ENCODE data around the gene SLC35A3. TPM values are rescaled to one million over a fixed set of nuclear protein-coding genes. Genes with fewer than 3 reads are reported as not detected.

Gene SLC35A3
- total and polyA plus RNA-seq, 9 of the 15 experiments (the other 6 are each of a cell fraction or from before 2014, with no cell fraction given), result 3.5 to 21.7 (median 13.2) TPM

- TF ChIP-seq, protein P1, sequence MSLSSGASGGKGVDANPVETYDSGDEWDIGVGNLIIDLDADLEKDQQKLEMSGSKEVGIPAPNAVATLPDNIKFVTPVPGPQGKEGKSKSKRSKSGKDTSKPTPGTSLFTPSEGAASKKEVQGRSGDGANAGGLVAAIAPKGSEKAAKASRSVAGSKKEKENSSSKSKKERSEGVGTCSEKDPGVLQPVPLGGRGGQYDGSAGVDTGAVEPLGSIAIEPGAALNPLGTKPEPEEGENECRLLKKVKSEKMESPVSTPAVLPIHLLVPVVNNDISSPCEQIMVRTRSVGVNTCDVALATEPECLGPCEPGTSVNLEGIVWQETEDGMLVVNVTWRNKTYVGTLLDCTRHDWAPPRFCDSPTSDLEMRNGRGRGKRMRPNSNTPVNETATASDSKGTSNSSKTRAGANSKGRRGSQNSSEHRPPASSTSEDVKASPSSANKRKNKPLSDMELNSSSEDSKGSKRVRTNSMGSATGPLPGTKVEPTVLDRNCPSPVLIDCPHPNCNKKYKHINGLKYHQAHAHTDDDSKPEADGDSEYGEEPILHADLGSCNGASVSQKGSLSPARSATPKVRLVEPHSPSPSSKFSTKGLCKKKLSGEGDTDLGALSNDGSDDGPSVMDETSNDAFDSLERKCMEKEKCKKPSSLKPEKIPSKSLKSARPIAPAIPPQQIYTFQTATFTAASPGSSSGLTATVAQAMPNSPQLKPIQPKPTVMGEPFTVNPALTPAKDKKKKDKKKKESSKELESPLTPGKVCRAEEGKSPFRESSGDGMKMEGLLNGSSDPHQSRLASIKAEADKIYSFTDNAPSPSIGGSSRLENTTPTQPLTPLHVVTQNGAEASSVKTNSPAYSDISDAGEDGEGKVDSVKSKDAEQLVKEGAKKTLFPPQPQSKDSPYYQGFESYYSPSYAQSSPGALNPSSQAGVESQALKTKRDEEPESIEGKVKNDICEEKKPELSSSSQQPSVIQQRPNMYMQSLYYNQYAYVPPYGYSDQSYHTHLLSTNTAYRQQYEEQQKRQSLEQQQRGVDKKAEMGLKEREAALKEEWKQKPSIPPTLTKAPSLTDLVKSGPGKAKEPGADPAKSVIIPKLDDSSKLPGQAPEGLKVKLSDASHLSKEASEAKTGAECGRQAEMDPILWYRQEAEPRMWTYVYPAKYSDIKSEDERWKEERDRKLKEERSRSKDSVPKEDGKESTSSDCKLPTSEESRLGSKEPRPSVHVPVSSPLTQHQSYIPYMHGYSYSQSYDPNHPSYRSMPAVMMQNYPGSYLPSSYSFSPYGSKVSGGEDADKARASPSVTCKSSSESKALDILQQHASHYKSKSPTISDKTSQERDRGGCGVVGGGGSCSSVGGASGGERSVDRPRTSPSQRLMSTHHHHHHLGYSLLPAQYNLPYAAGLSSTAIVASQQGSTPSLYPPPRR (CRISPR knock-in tag; IDR thresholded peaks at IDR 0.05; ENCODE audit: borderline replicate concordance), result no peak
- TF ChIP-seq ZNF445 (CRISPR knock-in tag; IDR thresholded peaks at IDR 0.05; ENCODE audit: low read depth) (no peak), POU5F1 (IDR thresholded peaks at IDR 0.05; ENCODE audit: borderline replicate concordance, low read depth, low read length, partially characterized antibody) (no peak), MXD1 (CRISPR knock-in tag; IDR thresholded peaks at IDR 0.05; ENCODE audit: borderline replicate concordance, poor library complexity, severe bottlenecking) (no peak), MTA3 (IDR thresholded peaks at IDR 0.05; ENCODE audit: borderline replicate concordance) (peak; percentile 89), PCBP2 (IDR thresholded peaks at IDR 0.05; ENCODE audit: low read depth, low read length, poor library complexity, severe bottlenecking) (no peak), ZNF77 (CRISPR knock-in tag; IDR thresholded peaks at IDR 0.05) (no peak), ARID2 (IDR thresholded peaks at IDR 0.05) (no peak), SREBF2 (CRISPR knock-in tag; IDR thresholded peaks at IDR 0.05) (no peak), EP400 (IDR thresholded peaks at IDR 0.05) (peak; percentile 58), TCFL5 (CRISPR knock-in tag; conservative IDR thresholded peaks at IDR 0.05) (no peak), STAG1 (CRISPR knock-in tag; IDR thresholded peaks at IDR 0.05; ENCODE audit: borderline replicate concordance) (no peak), ZEB2 (IDR thresholded peaks at IDR 0.05) (no peak), ZNF436 (CRISPR knock-in tag; IDR thresholded peaks at IDR 0.05) (no peak), SMAD4 (CRISPR knock-in tag; conservative IDR thresholded peaks at IDR 0.05) (no peak), ZNF431 (CRISPR knock-in tag; IDR thresholded peaks at IDR 0.05) (peak; percentile 55; the same call in 1 of the 2 replicates), SAFB (IDR thresholded peaks at IDR 0.05; ENCODE audit: borderline replicate concordance, low read depth, low read length) (peak; percentile 99), ZNF232 (CRISPR knock-in tag; IDR thresholded peaks at IDR 0.05) (no peak), ZNF3 (CRISPR knock-in tag; IDR thresholded peaks at IDR 0.05) (no peak)
- TF ChIP-seq, protein P2, sequence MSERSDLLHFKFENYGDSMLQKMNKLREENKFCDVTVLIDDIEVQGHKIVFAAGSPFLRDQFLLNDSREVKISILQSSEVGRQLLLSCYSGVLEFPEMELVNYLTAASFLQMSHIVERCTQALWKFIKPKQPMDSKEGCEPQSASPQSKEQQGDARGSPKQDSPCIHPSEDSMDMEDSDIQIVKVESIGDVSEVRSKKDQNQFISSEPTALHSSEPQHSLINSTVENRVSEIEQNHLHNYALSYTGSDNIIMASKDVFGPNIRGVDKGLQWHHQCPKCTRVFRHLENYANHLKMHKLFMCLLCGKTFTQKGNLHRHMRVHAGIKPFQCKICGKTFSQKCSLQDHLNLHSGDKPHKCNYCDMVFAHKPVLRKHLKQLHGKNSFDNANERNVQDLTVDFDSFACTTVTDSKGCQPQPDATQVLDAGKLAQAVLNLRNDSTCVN (CRISPR knock-in tag; IDR thresholded peaks at IDR 0.05), result no peak
- TF ChIP-seq, protein P3, sequence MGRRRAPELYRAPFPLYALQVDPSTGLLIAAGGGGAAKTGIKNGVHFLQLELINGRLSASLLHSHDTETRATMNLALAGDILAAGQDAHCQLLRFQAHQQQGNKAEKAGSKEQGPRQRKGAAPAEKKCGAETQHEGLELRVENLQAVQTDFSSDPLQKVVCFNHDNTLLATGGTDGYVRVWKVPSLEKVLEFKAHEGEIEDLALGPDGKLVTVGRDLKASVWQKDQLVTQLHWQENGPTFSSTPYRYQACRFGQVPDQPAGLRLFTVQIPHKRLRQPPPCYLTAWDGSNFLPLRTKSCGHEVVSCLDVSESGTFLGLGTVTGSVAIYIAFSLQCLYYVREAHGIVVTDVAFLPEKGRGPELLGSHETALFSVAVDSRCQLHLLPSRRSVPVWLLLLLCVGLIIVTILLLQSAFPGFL (CRISPR knock-in tag; IDR thresholded peaks at IDR 0.05), result peak; percentile 52; the same call in 1 of the 2 replicates
These were observed 68.3 kb downstream of the SLC35A3 start (continued) for GRCh38 chr1:100037927-100038659.
